Measurements from ENCODE around the gene OR7A10. TPM values are rescaled to one million over a fixed set of nuclear protein-coding genes. Genes with fewer than 3 reads are reported as not detected.

The OR7A10 gene
- polyA plus RNA-seq, 3 donors = not detected

DNA sequence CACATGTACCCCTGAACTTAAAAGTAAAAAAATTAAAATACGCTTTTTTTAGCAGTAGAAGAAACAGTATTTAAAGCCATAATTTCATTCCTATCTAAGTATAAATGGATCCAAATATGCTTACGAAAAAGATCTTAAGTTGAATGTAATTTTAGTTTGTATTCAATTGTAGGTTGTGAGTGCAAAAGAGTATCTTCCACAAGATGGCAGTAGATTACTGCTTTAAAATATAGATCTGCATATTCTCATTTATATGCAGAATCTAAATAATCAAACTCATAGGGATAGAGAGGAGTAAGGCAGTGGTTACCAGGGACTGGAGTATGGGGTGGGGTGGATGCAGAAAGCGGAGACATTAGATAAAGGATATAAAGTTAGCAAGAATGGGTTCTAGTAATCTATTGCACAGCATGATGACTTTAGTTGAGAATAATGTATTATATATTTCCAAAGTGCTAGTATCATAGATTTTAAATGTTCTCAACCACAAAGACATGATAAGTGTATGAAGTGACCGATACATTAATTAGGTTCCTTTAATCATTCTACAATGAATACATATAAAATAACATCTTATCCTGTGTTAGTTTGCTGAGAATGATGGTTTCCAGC lies 23.0 kb upstream of the OR7A10 start:
- H3K4me1 Mint-ChIP-seq = no peaks in the 10 kb centered on the region
- H3K27ac ChIP-seq (ENCODE audit: low read depth in 1 of 2, low read length in 2 of 2) = no peak overlapping the region
- no peaks in the 10 kb centered on the region for H3K36me3 ChIP-seq (replicated peaks in 1 of 2; ENCODE audit: control insufficient read depth in 1 of 2, insufficient read depth in 2 of 2, low read length in 2 of 2)
- H3K9me3 ChIP-seq (replicated peaks in 1 of 2; ENCODE audit: control insufficient read depth in 1 of 2, insufficient read depth in 1 of 2, low read length in 2 of 2) = no peaks in the 10 kb centered on the region
- no peak overlapping the region for H3K4me3 ChIP-seq (replicated peaks in 1 of 3; ENCODE audit: low read depth in 2 of 3, low read length in 3 of 3)
- peaks cover 0 to 4% (median 2%) of the 10 kb centered on the region in 3 donors for H3K27me3 Mint-ChIP-seq (ENCODE audit: low read depth in 3 of 3)
- no peak overlapping the region for H3K27ac Mint-ChIP-seq
- no peak overlapping the region for H3K9ac ChIP-seq (ENCODE audit: insufficient read depth, low read length, poor library complexity, severe bottlenecking)
- no peaks in the 10 kb centered on the region for H4K20me1 ChIP-seq (ENCODE audit: insufficient read depth, low read length)
- H3K9me3 Mint-ChIP-seq = peaks cover 0 to 1% (median 0%) of the 10 kb centered on the region in 7 donors
- no peak overlapping the region for H3K4me2 ChIP-seq (replicated peaks; ENCODE audit: extremely low read depth, low read length, poor library complexity, severe bottlenecking)
- TF ChIP-seq, protein P1, sequence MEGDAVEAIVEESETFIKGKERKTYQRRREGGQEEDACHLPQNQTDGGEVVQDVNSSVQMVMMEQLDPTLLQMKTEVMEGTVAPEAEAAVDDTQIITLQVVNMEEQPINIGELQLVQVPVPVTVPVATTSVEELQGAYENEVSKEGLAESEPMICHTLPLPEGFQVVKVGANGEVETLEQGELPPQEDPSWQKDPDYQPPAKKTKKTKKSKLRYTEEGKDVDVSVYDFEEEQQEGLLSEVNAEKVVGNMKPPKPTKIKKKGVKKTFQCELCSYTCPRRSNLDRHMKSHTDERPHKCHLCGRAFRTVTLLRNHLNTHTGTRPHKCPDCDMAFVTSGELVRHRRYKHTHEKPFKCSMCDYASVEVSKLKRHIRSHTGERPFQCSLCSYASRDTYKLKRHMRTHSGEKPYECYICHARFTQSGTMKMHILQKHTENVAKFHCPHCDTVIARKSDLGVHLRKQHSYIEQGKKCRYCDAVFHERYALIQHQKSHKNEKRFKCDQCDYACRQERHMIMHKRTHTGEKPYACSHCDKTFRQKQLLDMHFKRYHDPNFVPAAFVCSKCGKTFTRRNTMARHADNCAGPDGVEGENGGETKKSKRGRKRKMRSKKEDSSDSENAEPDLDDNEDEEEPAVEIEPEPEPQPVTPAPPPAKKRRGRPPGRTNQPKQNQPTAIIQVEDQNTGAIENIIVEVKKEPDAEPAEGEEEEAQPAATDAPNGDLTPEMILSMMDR (IDR thresholded peaks at IDR 0.05) = peak; percentile 64
- DNase-seq = peak in 2 of 3 donors; percentile 9 to 40
- no peak overlapping the region for H3K4me3 Mint-ChIP-seq
- no peaks in the 10 kb centered on the region for H3K36me3 Mint-ChIP-seq
- no peaks in the 10 kb centered on the region for H3K4me1 ChIP-seq (ENCODE audit: control insufficient read depth in 1 of 2, insufficient read depth in 2 of 2, low read length in 2 of 2)
- no peaks in the 10 kb centered on the region for H3K79me2 ChIP-seq (ENCODE audit: insufficient read depth, low read length)
- no peaks in the 10 kb centered on the region for H3K27me3 ChIP-seq (ENCODE audit: control insufficient read depth in 2 of 2, insufficient read depth in 2 of 2, low read length in 2 of 2)
- no CpG with 5 or more reads among the region's 4 CpGs for WGBS (ENCODE audit: insufficient coverage)
- H2AFZ ChIP-seq (ENCODE audit: insufficient read depth, low read depth, low read length, poor library complexity, severe bottlenecking) = no peak overlapping the region
- intact Hi-C loops (cut with micrococcal nuclease) = loop anchor here in 1 of 2 donors (10.0 kb wide), 1 partner anchor 683 kb away; no protein-coding TSS in a partner anchor

DNA sequence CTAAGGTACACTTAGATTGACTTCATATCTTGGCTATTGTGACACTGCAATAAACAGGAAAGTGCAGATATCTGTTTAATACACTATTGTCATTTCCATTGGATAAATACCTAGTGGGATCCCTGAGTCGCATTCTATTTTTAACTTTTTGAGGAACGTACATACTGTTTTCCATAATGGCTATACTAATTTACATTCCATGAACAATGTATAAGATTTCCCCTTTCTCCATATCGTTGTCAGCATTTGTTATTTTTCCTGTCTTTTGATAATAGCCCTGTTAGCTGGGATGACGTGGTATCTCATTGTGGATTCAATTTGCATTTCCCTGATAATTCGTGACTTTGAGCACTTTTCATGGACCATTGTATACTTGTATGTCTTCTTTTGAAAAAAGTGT lies 19.8 kb upstream of the OR7A10 start:
- no peak for DNase-seq
- no peak overlapping the region for H3K4me2 ChIP-seq (replicated peaks; ENCODE audit: extremely low read depth, low read length, poor library complexity, severe bottlenecking)
- H3K27ac Mint-ChIP-seq = no peak overlapping the region
- peaks cover 0 to 1% (median 0%) of the 10 kb centered on the region in 7 donors for H3K9me3 Mint-ChIP-seq
- no peaks in the 10 kb centered on the region for H3K36me3 ChIP-seq (replicated peaks in 1 of 2; ENCODE audit: control insufficient read depth in 1 of 2, insufficient read depth in 2 of 2, low read length in 2 of 2)
- H3K4me1 ChIP-seq (ENCODE audit: control insufficient read depth in 1 of 2, insufficient read depth in 2 of 2, low read length in 2 of 2) = no peaks in the 10 kb centered on the region
- no peak overlapping the region for H3K27ac ChIP-seq (ENCODE audit: low read depth in 1 of 2, low read length in 2 of 2)
- H3K9ac ChIP-seq (ENCODE audit: insufficient read depth, low read length, poor library complexity, severe bottlenecking) = no peak overlapping the region
- no peaks in the 10 kb centered on the region for H3K79me2 ChIP-seq (ENCODE audit: insufficient read depth, low read length)
- intact Hi-C loops (cut with micrococcal nuclease) = no loop called here
- H3K27me3 Mint-ChIP-seq (ENCODE audit: low read depth in 3 of 3) = peaks cover 1 to 9% (median 2%) of the 10 kb centered on the region in 3 donors
- no peaks in the 10 kb centered on the region for H4K20me1 ChIP-seq (ENCODE audit: insufficient read depth, low read length)
- peaks cover 0 to 6% of the 10 kb centered on the region in 2 donors for H3K27me3 ChIP-seq (ENCODE audit: control insufficient read depth in 2 of 2, insufficient read depth in 2 of 2, low read length in 2 of 2)
- no peaks in the 10 kb centered on the region for H3K36me3 Mint-ChIP-seq
- WGBS (ENCODE audit: insufficient coverage) = no CpG with 5 or more reads among the region's 5 CpGs
- H3K4me3 ChIP-seq (replicated peaks in 1 of 3; ENCODE audit: low read depth in 2 of 3, low read length in 3 of 3) = no peak overlapping the region
- no peak overlapping the region for H3K4me3 Mint-ChIP-seq
- no peaks in the 10 kb centered on the region for H3K4me1 Mint-ChIP-seq
- H3K9me3 ChIP-seq (replicated peaks in 1 of 2; ENCODE audit: control insufficient read depth in 1 of 2, insufficient read depth in 1 of 2, low read length in 2 of 2) = no peaks in the 10 kb centered on the region
- no peak overlapping the region for H2AFZ ChIP-seq (ENCODE audit: insufficient read depth, low read depth, low read length, poor library complexity, severe bottlenecking)
- TF ChIP-seq, protein P1 (IDR thresholded peaks at IDR 0.05) = no peak
